Stimulated activated CD4-positive, alpha-beta T cell treated with anti-CD3 and anti-CD28 coated beads, TNF-alpha, amount 100 ng/mL, for 4 hours (primary cell): ENCODE results near the gene ACBD3.

ENCODE experiments used
- DNase-seq, 3 experiments: peaks; one replicate each; pipeline ENCODE4 v3.0.0-alpha.2; 2020; ENCODE audit warnings: low read depth in 3 of 3

ACBD3 gene

GRCh38 chr1:226201029-226201593 is 14.6 kb upstream of the ACBD3 start:
- no peak for DNase-seq

GRCh38 chr1:226199971-226200370 is 13.4 kb upstream of the ACBD3 start:
- no peak for DNase-seq

- no peak for DNase-seq
Measured at GRCh38 chr1:226195144-226195543, 8.6 kb upstream of the ACBD3 start.

DNA sequence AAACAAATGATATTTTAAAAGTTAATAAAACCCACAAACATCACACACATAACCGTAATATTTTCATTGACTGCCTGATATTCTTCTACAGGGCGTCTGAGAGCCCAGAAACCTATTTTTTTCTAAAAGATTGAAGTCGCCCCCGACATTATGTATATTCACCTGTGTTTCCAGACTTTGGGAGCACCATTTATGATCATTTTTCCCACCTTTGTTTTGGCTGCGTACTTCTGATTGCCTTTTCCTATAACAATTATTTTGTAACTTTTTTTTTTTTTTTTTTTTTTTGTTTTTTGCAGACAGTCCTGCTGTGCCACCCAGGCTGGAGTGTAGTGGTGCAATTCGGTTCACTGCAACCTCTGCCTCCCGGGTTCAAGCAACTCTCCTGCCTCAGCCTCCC is 839 bp upstream of the ACBD3 start:
- no peak for DNase-seq

GRCh38 chr1:226187019-226187322 is 430 bp upstream of the ACBD3 start:
- no peak for DNase-seq

DNA sequence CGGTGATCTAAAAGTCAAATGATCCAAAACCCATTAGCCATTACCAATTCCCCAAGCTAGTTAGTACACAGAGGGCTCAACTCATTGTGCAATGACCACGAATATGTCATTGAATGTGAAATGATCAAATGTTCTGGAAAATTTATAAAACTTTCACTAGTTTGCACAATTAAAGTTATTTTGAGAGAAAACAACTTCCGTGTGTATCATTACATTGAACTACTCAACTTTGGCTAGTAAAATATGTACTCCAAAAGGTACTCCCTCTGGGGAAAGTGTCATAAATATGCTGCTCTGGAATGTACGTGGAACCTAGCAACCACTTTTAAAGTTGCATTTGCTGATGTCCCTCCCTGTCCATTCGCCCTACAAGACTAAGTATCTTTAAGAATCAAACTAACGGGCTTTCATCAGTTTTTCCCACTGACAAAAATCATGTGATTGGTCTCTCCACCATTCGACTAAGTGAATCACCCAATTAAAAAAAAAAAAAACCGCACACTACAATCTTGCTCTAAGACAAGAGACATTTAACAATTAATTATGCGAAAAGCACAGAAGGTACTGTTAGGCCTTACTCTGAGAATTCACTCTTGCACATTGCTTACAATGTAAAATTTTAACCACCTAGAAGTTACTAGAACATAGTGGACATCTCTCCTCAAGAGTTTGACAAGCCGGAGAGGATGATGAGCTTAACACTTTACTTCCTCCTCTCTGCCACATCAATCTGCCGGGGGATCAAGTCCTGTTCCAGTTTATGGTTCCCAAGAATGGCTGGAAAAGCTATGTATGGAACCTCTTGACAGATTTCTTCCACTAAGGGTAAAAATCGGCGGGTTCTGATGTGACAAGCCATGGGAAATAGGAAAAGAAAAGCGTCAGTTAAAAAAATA is 1.2 kb downstream of the ACBD3 start:
- DNase-seq, result no peak

GRCh38 chr1:226181996-226182714 is 4.4 kb downstream of the ACBD3 start:
- DNase-seq, result no peak

GRCh38 chr1:226176870-226177269 is 9.7 kb downstream of the ACBD3 start:
- no peak for DNase-seq

GRCh38 chr1:226172589-226172988 is 14.0 kb downstream of the ACBD3 start:
- DNase-seq, result no peak

- no peak for DNase-seq
Measured at GRCh38 chr1:226166341-226166740, 20.2 kb downstream of the ACBD3 start.

DNA sequence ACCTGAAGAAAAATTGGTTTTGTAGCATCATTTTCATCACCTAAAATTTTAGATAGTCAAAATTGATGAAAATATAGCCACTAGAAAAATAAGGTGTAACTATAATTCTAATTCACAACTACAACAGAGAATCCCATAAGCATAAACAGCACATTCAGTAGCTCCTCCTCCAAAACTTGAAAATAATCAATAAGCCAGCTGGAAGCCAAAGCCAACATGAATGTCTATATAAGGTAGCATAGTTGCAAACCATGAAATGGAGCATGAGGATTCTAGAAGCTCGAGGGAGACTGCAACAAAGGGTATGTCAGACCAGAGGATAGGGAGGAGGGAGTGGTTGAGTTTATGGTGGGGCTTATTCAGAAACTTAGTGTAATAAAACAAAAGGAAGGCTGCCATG is 22.4 kb downstream of the ACBD3 start:
- DNase-seq, result no peak

- no peak for DNase-seq
Measured at GRCh38 chr1:226162898-226163297, 23.6 kb downstream of the ACBD3 start.

- DNase-seq, result no peak
Measured at GRCh38 chr1:226158983-226159382, 27.6 kb downstream of the ACBD3 start.

DNA sequence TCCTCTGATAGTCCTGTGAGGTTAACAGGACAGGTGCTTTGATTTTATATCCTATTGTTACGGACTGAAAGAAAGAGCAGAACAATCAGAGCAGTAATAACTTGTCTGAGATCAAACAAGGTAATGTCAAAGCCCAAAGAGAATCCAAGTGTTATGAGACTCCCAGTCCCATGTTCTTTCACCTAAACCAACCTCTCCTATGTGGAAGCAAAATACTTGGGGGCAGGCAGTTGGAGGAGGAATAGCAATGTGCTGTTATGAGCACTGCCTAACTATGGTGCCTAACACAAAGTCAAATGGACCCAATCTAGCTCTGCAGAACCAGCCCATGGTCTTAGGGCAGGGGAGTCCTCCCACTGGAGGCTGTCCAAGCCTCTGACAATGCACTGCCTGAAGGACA is 28.1 kb downstream of the ACBD3 start:
- no peak for DNase-seq

- no peak for DNase-seq
Measured at GRCh38 chr1:226157761-226158316, 28.7 kb downstream of the ACBD3 start.

GRCh38 chr1:226154593-226154992 is 31.9 kb downstream of the ACBD3 start:
- DNase-seq, result no peak

GRCh38 chr1:226149806-226150205 is 36.7 kb downstream of the ACBD3 start:
- DNase-seq, result no peak

DNA sequence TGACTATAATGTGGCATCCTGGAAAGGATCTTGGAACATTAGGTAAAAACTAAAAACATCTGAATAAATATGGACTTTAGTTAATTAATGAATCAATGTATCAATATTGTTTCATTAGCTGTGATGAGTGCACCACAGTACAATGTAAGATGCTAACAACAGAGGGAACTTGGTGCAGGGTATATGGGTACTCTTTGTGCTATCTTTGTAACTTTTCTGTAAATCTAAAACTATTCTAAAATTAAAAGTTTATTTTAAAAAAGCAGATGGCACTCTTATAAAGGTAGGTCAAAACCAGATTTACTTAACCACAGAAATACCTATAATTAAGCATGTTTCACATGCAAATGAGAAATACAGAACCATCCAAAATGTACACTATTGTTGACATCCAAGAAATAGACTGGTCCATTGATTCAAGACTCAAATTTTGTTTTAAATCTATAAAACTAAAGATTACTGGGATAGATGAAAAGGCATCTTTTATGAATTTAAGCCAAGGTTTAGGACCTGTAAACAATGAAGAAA is 38.4 kb downstream of the ACBD3 start:
- DNase-seq, result no peak

DNA sequence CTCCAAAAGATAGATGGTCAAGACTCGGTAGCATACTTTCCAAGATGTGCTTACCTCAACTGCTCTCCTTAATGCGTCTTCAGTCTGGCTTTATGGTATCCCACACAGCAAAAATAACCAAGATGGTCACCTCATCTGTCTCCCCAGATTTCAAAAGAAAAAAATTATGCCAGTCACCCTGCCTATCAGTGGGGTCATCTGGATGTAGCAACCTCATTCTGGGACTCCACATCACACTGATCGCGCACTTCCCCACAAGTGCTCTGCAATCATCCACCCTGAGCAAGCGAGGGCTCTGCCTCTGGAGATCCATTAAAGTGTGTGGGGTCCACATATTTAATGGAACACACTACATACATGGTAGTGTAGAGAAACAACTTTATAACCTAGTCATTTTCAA is 42.5 kb downstream of the ACBD3 start:
- no peak for DNase-seq

DNA sequence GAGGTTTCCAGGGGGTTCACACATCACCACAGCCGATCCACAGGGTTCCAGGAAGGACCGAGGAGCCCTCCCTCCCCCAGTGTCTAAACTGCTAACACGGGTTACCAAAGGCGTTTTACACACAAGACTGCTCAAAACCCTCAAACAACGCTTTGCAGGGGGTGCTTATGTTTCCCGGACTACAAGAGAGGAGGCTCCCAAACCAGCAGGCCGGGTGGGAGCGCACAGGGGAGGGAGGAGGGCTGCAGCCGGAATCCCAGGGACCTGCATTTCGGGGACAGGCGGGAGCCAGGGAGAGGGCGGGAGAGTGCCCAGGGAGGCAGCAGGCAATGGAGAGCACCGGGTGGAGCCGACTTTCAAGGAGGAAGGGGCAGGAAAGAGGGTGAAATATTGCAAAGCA is 50.8 kb downstream of the ACBD3 start:
- DNase-seq, result no peak

DNA sequence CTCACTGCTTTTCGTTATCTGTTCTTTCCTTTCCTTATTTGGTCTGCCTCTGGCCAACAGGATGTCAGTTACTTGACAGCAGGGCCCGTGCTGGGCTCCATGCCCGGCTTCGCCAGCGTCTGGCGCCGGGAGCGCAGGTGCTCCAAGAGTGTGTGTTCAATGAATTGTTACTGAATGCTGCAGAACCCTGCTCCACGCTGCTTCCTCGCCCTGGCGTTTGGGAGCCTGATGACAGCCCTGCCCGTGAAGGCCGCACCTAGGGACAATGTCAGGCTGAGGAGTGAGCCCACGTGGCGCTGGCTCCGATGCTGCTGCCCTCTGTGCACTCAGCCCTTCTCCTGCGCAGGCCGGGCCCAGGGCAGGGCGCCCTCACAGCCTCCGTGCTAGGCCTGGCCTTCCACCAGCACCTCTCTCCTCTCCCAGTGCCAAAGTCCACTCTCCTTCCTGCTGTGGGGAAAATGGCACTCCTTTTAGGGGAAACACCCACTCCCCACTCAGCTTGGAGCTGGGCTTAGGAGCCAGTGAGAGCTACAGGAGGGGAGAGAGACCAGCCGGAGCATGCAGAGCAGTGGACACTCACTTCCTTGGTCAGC is 51.4 kb downstream of the ACBD3 start:
- no peak for DNase-seq
